GM12873 (cell line): ENCODE measurements around the gene PSMD11.

Experiments
- TF ChIP-seq, protein P1 (sequence below): IDR thresholded peaks from 2 replicates; pipeline ENCODE4 v1.5.1; 2012; ENCODE audit warnings: low read depth, mild to moderate bottlenecking, moderate library complexity, low read length, control low read depth; ENCODE audit not compliant: insufficient read depth; ENCODE audit errors: missing control alignments

PSMD11 gene

GRCh38 chr17:32491371-32492263, 47.3 kb downstream of the PSMD11 start:
- TF ChIP-seq, protein P1, sequence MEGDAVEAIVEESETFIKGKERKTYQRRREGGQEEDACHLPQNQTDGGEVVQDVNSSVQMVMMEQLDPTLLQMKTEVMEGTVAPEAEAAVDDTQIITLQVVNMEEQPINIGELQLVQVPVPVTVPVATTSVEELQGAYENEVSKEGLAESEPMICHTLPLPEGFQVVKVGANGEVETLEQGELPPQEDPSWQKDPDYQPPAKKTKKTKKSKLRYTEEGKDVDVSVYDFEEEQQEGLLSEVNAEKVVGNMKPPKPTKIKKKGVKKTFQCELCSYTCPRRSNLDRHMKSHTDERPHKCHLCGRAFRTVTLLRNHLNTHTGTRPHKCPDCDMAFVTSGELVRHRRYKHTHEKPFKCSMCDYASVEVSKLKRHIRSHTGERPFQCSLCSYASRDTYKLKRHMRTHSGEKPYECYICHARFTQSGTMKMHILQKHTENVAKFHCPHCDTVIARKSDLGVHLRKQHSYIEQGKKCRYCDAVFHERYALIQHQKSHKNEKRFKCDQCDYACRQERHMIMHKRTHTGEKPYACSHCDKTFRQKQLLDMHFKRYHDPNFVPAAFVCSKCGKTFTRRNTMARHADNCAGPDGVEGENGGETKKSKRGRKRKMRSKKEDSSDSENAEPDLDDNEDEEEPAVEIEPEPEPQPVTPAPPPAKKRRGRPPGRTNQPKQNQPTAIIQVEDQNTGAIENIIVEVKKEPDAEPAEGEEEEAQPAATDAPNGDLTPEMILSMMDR, result no peak

GRCh38 chr17:32492264-32492589, 47.9 kb downstream of the PSMD11 start:
- TF ChIP-seq, protein P1, result no peak

DNA sequence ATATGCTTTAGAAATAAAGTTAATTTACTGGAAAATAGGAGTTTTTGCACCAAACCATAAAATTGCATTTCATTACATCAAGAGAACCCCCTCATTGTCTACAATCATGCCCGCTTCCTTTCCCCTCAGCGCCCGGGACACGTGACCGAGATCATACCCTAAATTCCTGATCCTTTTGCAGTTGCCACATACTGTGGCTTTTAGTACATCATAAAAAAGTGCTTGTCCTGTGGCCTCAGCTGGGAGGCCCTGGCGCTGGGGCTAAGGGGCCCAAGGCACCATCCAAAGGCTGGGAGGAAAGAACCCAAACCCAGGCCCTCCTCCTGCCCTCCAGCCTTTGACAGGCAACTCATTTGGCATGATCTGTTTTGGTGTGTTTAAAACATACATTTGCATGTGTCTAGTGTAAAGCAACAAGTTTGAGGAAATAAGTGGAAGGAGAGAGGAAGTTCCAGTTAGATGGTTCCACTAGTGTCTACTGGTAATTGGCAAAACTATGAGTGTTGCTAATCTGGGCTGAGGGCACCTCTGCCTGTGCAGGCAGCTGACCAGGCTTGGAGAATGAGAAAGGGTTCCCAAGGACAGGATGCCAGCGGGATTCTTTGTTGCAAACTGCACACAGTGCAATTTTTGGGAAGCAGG, 48.5 kb downstream of the PSMD11 start:
- TF ChIP-seq, protein P1, result no peak

- TF ChIP-seq, protein P1, result no peak
Observed at GRCh38 chr17:32493571-32493970, 49.3 kb downstream of the PSMD11 start.

DNA sequence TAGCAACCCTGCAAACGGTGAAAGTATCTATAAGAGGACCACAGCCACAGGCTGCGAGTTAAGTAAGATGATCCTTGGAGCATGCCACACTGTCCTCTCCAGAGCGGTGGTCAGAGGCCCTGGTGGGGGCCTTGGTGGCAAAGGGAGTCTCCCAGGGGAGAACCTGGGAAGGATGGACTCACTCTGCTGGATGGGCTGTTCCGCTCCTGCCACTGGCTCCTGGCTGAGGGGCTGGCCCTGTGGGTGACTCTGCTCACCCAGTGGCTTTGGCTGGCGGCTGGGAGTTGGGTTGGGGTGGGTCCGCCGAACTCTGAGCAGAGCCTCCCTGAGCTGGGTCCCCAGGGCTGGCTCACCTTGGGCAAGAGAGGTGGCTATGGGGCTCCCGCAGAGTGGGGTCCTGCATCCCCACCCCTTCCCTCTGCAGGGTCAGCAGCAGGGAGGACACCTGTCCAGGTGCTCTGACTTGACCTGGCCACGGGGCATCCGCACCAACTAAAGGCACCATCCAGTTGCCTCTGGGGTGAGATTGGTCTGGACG, 49.7 kb downstream of the PSMD11 start:
- TF ChIP-seq, protein P1, result no peak

- TF ChIP-seq, protein P1, result no peak
Observed at GRCh38 chr17:32494621-32495358, 50.5 kb downstream of the PSMD11 start.
